GM19324 (cell line): ENCODE results near the gene FSD1L.

Experiments used
- ATAC-seq: cut with Tn5 transposase; IDR thresholded peaks from one replicate; pipeline ENCODE4 v1.9.1; 2021; ENCODE audit warnings: mild to moderate bottlenecking, moderate library complexity; ENCODE audit not compliant: unreplicated experiment, low FRiP score

The FSD1L gene

GRCh38 chr9:105447814-105448812 is at the start of gene FSD1L:
TSS of gene FSD1L (plus strand) at chr9:105448034. CDS start at chr9:105448221, 187 bp downstream.
- peak; percentile 97 for ATAC-seq

DNA sequence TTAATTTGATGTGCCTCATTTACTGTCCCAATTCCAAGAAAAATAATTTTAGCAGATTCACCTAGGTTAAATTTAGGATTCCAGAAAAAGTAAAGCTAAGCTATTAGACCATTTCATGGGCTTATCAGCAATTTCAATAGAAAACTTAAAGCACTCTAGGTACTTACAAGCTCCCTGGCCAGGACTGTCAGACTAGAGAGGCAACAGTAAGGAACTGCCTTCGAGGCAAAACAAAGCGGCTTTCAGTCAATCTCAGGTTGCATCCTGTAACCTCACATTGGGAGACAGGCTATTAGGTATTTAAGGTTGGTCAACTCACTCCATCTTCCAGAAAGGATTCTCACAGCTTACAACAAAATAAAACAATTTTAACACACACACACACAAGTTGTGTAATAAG is 48.7 kb upstream of the FSD1L start:
- no peak for ATAC-seq

GRCh38 chr9:105401651-105402050 is 46.2 kb upstream of the FSD1L start:
- ATAC-seq = no peak

- ATAC-seq = no peak
Measured at GRCh38 chr9:105403552-105404248, 44.1 kb upstream of the FSD1L start.

DNA sequence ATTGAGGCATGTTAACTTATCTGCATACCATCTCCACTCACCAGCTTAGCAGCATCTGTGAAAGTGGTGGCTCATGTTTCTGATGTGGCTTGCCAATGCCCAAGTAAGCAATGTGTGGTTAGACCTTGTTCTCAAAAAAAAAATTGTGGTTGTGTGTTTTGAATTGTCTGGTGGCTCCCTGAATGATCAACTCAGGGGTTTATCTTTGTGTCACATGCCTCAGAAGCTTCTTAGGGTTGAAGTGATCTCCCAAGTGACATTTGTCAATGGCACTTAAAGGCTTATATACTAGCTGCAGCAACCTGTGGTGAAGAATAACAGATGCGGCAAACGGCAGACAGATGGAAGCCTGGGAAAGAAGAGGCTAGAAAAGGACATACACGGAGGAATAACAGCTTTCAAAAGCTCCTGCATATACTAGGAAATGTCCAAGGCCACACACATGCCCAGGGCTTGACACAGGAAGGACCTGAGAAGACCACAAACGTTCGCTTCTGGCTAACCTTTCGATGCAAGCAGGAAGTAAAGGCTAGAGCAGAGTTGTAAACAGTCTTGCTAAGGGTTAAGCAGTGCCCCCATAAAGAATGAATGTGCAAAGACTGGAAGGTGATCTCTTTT is 42.2 kb upstream of the FSD1L start:
- peak; percentile 93 for ATAC-seq

DNA sequence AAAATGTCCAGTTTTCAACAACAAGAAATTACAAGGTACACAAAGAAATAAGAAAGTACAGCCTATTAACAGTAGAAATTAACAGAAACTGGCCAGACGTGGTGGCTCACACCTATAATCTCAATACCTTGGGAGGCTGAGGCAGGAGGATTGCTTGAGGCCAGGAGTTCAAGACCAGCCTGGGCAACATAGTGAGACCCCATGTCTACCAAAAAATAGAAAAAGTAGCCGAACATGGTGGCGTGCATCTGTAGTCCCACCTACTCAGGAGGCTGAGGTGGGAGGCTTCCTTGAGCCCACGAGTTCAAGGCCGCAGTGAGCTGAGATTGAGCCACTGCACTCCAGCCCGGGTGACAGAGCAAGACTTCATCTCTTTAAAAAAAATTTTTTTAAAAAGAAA is 41.5 kb upstream of the FSD1L start:
- no peak for ATAC-seq

DNA sequence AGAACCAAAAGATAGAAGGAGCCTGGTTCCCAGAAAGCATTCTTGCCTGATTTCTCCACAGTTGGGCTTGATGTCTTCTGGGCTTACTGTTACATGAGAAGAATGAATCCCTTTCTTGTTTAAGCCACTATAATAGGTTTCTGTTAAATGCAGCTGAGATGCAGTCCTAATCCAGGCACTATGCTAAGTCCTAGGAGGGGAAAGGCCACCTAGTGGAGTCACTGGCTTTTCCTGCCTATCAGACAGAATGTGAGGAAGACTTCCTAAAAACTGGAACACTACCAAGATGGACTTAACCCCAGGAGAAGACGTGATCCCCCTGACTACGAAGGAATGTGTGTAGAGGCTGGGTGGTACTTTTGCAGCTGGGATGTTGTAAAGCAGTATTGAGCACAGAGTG is 34.3 kb upstream of the FSD1L start:
- no peak for ATAC-seq

- ATAC-seq = peak; percentile 58
Measured at GRCh38 chr9:105414947-105415661, 32.7 kb upstream of the FSD1L start.

DNA sequence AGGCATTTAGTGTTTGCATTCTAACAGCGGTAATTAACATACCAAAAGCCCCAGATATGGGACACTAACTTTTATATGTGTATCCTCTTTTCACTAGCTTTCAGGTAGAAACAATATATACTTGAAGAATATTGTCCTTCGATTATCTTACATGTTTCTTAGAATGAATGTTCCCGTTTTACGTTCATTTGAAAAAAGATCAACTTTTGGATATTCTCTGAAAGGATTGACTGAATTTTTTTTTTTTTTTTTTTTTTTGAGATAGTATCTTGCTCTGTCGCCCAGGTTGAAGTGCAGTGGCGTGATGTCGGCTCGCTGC is 32.2 kb upstream of the FSD1L start:
- ATAC-seq = no peak

- ATAC-seq = peak; percentile 51
Measured at GRCh38 chr9:105416840-105417239, 31.0 kb upstream of the FSD1L start.

GRCh38 chr9:105418588-105419500 is 29.0 kb upstream of the FSD1L start:
- no peak for ATAC-seq

DNA sequence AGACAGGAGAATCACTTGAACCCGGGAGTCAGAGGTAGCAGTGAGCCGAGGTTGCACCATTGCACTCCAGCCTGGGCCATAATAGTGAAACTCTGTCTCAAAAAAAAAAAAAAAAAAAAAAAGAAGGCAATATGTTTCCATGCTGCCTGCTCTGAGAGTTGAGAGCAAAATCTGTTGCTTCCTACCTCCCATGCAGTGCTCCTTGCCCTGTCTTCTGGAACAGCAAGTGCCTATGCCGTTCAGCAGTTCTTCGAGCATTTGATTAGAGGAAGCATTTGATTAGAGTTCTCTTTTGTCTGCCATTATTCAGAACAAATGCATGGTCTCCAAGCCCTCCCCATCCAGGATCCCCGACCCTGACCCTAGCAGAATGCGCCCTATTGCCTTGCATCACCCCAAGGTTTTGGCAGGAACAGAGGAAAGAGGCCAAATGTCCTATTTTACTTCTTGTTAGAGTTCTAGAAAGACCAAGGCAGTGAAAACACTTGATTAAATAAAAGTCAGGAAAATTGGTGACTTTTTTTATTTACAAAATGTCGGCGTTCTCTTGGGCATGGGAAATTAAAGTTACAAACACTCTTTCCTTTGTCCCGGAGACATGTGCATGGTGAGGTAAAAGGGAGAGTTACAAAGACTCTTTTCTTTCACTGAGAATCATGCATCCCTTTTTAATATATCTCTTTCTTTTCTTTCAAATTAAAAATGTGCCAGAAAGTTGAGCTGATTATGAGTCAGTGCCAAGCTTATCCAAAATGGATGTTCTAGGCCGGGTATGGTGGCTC is 27.8 kb upstream of the FSD1L start:
- no peak for ATAC-seq

- no peak for ATAC-seq
Measured at GRCh38 chr9:105421154-105421553, 26.7 kb upstream of the FSD1L start.

- ATAC-seq = no peak
Measured at GRCh38 chr9:105421864-105422263, 26.0 kb upstream of the FSD1L start.

GRCh38 chr9:105425816-105426433 is 21.9 kb upstream of the FSD1L start:
- ATAC-seq = no peak

DNA sequence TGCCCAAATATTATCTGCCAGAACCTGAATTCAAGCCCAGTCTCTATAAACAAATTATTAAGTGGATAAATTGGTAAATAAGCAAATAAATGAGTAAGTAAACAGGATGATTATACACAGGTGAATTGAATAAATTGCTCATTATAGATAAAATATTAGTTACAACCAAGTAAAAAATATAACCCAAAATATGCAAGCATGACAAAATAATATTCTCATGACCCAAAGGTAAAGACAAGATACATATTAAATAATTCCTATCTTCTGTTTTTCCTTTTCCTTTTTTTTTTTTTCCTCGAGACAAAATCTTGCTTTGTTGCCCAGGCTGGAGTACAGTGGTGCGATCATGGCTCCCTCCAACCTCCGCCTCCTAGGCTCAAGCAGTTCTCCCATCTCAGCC is 21.2 kb upstream of the FSD1L start:
- ATAC-seq = no peak

DNA sequence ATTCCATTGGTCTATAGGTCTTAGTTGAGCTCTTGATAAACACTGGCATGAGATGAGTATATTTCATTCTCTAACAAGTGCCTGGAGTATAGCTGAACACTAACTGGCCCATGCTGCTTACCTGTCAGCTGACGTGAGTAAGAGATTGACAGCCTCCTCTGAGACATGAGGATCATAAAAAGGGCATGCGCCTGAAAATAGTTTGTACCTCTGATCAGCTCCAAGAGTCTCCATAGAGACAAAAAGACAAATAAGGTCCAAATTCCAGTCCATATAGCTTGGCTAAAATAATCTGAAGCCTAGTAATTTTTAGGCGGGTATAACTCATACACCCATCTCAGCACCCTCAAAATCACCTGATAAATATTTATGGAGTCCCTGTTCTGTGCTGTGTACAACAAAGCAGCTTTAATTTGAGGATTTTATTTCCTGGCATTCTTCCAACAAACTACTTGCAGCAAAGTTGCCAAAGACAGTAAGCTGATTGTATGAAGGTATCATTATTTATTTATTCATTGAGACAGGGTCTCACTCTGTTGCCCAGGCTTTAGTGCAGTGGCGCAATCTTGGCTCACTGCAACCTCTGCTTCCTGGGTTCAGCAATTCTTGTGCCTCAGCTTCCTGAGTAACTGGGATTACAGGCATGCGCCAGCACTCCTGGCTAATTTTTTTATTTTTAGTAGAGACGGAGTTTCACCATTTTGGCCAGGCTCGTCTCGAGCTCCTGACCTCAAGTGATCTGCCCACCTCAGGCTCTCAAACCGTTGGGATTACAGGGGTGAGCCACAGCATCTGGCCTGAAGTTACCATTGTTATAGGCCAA is 16.2 kb upstream of the FSD1L start:
- no peak for ATAC-seq
